HG03439 (cell line): ENCODE results near the gene CACNG7.

Experiments used
- ATAC-seq: cut with Tn5 transposase; IDR thresholded peaks from one replicate; pipeline ENCODE4 v1.9.1; 2021; ENCODE audit warnings: mild to moderate bottlenecking, moderate library complexity; ENCODE audit not compliant: unreplicated experiment

Gene CACNG7

DNA sequence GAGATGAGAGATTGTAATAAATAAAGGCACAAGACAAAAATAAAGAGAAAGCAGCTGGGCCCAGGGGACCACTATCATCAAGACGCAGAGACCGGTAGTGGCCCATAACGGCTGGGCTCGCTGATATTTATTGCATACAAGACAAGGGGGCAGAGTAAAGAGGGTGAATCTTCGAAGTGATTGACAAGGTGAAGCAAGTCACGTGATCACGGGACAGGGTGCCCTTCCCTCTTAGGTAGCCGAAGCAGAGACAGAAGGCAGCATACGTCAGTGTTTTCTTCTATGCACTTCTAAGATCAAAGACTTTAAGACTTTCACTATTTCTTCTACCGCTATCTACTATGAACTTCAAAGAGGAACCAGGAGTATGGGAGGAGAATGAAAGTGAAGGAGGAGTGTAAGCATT lies 31.7 kb upstream of the CACNG7 start:
- no peak for ATAC-seq

DNA sequence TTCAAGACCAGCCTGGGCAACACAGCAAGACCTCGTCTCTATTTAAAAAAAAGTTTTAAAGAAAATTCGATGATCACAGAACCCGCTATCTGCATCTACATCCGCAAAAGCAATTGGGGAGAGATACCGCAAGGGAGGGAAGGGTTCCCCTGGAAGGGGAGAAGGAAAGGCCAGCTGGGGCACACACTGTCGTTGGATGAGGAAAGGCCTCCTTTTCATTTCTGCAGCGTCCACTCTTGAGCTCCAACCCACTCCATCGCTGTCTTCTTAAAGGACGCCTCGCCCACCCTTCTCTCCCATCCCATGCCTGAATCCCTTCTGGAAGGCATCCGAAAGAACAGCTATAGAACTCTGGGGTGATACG lies 30.3 kb upstream of the CACNG7 start:
- no peak for ATAC-seq

DNA sequence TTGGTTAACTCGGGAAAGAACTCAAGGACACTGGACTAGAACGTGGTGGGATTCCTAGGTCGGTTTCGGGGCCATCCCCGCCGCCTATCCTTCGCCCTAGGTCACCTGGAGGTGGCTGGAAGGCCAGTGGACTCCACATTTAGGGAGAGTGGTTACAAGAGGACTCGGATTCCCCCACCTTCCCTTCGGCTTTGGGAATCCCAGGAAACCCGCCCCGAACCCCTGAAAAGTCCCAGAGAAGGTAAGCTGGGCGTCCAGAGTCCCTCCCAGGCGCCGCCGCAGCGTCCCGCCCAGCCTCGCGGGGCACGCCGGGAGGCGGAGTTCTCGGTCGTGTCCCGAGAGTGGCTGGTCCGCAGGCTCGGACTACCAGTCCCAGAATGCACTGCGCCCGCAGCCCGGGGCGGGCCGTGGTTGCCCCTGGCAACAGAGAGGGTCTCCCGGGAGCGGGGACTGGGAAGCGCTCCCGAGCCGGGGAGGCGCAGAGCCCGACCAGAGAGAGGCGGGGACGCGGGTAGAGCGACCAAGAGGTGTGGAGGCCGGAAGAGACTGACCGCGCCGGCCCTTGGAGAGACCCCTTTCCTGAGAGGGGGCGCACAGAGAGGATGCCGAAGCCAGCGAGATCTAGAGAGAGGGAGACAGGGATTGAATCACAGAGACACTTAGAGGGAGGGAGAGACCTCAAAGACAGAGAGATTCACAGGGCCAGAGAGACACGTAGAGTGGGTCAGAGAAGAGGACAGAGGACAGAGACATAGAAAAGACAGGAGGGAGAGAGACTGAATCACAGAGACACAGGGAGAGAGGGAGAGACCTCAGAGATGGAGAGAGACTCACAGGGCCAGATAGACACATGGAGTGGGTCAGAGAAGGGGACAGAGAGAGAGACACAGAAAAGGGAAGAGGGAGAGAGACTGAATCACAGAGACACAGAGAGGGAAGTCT lies 29.7 kb upstream of the CACNG7 start:
- peak; percentile 63 for ATAC-seq

DNA sequence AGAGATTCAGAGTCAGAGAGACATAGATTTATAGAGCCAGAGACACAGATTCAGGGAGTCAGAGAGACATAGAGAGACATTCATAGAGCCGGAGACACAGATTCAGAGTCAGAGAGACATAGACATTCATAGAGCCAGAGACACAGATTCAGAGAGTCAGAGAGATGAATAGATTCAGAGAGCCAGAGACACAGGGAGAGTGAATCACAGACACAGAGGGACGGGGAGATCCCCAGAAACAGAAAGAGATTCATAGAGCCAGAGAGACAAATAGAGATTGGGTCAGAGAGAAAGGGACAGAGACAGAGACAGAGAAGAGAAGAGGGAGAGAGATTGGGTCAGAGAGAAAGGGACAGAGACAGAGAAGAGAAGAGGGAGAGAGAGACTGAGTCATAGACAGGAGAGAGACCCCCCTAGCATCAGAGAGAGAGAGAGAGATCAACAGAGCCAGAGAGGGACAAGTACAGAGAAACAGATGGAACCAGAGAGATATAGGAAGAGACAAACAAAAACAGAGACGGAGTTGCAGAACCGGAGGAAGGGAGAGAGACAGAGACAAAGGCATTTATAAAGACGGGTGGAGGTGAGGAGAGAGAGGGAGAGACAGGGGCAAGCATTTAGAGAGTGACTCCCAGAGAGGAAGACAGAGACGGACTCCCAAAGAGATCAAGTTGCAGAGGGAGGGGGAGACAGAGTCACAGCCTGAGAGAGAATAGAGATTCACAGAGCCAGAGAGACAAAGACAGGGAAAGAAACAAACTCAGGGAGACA lies 28.2 kb upstream of the CACNG7 start:
- ATAC-seq = no peak

DNA sequence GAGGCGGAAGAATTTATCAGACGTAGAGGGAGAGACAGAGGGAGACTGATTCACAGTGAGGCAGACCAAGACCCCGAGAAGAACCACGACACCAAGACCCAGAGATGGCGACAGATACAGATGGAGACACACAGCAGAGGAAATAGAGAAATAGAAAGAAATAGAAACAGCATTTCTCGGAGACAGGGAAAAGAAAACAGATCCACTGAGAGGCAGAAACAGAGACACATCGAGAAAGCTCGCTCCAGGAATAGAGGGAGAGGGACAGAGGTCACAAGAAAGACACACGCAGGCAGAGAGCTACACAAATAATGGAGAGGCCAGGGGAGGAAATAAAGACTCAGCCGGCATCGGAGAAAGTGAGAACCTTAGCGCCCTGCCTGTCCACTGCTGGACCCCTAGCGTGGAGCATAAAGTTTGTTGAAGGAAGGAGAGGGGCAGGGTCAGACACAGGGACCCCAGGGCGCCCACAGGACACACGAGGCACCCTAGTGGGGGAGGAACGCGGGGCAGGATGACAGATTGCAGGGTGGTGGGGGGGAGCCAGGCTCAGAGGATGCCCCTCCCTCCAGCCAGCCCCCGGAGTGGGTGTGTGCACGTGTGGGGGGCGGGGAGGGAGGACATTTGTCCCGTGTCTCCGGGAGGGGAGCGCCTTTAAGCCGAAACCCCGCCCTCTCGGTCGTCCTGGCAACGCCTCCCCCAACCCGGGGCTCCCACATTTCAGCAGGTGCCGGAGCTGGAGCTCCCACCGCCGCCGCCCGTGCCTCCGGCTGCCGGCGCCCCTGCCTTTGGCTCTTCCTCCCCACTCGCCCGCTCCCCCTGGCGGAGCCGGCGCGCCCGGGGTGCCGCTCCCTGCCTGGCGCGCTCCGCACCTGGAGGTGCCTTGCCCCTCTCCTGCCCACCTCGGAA lies 27.3 kb upstream of the CACNG7 start, which contains the start of gene PRKCG:
Gene PRKCG (plus strand): TSS at position 716 of the 909 bp plus-strand sequence. CDS start 298 bp downstream, outside the sequence.
- ATAC-seq = no peak

DNA sequence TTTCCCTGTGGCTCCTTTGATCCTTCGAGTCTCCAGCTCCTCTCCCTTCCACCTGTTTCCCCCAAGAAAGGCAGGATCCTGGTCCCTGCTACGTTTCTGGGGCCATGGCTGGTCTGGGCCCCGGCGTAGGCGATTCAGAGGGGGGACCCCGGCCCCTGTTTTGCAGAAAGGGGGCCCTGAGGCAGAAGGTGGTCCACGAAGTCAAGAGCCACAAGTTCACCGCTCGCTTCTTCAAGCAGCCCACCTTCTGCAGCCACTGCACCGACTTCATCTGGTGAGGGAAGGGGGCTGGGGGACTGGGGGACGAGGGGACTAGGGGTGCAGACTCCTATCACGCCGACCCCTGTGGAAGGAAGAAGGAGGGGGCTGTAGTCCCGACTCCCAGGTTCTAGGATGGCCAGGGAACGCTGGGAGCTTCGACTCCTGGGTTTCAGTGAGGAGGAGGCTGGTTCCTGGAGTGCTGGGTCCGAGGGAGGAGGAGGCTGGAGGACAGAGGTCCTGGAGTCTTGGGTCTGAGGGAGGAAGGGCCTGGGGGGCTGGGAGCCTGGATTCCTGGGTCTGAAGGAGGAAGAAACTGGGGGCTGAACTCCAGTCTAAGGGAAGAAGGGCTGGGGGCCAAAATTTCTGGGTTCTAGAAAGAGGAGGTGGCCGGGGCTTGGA lies 26.6 kb upstream of the CACNG7 start:
- no peak for ATAC-seq

DNA sequence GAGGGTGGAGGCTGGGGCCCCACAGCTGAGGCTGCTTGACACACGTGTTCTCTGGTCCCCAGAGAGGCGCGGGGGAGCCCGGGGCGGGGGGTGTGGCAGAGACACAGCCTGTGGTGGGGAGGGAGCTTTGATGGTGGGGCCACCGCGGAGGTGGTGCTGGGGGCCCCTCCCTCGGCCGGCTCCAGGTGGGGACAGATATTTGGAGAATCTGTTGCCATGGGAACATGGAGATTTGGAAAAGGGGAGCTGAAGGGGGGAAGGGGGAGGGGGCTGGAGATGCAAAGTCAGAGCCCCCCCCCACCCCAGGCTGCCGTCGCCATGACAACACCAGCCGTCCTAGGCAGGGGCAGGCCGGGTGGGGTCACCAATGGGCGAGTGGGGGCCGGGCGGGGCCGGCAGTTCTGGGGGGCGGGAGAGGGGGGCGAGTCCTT lies 25.8 kb upstream of the CACNG7 start:
- no peak for ATAC-seq

DNA sequence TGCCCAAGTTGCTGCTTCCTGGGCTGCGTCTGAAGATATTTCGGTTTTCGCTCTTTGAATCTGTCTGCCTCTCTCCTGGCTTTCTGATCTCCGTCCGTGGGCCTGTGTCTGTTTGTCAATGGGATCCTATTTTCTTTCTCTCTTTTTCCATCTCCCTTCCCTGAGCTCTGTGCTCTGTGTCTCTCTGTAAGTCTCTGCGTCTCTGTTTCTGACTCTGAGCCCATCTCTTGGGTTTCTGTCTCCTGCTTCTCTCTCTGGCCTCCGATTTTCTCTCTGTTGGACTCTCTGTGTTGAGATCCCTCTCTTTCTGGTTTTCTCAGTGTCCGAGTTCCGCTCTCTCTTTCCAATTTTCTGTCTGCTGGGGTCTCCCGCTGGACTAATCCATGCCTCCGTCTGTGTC lies 25.3 kb upstream of the CACNG7 start:
- no peak for ATAC-seq

DNA sequence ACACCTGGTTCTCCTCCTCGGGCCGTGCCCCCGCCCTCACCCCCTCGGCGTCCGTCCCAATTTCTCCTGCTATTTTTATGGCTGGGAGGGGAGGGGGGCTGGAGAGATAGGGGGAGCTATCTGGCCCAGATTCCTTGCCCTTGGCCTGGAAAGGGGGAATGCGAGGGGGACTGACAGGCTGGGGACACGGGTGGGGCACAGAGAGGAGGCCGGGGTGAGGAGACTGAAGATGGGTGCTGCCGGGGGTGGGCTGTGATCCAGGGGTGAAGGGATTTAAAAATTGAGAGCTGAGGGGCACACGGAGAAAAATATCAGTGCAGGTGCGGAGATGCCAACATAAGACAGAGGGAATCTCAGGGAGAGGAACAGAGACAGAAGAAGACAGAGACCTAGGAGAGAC lies 24.8 kb upstream of the CACNG7 start:
- no peak for ATAC-seq

DNA sequence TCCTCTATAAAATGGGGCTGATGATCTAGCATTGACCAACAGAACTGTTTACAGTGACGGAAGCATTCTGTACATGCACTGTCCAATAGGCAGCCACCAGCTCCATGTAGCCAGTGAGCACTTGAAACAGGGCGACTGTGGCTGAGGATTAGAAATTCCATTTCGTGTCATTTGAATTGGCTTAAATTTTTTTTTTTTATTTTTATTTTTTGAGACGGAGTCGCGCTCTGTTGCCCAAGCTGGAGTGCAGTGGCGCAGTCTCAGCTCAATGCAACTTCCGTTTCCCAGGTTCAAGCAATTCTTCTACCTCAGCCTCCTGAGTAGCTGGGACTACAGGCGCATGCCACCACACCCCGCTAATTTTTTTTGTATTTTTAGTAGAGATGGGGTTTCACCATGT lies 24.0 kb upstream of the CACNG7 start:
- ATAC-seq = no peak

DNA sequence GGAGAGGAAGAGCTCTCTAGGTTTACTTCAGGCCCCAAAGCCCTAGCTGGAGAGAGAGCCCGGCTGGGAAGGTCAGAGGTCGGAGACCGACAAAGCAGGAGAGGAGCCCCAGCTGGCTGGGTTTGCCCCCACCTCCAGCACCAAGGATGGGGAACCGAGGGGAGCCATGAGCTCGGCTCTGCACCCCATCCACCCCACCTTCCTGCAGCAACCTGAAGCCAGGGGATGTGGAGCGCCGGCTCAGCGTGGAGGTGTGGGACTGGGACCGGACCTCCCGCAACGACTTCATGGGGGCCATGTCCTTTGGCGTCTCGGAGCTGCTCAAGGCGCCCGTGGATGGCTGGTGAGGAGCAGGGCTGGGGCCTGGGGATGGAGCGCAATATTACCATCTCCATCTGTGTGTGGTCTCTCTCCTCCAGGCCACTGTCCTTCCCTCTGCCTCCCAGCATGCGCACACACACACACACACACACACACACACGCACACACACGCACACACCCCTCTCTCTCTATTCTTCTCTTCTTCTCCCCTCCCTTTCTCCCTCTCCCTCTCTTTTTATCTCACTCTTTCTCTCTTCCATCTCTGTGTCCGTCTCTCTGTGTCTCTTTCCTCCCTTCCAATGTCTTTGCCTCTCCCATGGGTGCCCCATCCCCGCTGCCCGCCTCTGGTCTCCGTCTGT lies 16.6 kb upstream of the CACNG7 start:
- ATAC-seq = no peak

DNA sequence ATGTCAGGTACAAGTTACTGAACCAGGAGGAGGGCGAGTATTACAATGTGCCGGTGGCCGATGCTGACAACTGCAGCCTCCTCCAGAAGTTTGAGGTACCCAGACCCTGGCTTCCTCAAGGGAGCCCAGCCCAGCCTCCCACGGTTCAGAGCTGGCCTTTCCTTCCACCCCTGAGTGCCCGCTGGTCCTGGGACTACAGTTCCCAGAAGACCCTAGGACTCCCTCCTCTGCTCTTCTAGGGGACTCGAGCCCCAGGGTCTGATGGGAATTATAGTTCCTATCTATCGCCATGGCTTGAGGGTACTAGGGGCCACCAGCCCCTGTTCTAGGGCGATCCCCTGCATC lies 16.1 kb upstream of the CACNG7 start:
- no peak for ATAC-seq

DNA sequence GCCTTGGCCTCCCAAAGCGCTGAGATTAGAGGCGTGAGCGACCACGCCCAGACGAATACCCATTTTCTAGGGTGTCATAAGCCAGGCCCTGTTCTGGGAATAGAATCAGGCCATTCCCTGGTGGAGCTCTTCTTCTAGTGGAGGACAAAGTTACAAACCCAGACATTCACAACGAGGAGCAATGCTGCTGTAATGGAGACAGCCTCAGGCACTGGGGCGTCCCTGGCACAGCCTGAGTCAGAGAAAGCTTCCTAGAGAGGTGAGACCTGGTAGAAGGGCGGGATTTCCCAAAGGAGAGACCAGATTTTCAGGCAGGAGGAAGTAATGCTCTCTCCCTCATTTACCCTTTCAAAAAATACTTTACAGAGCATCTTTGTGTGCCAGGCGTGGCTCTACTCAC lies 14.4 kb upstream of the CACNG7 start:
- ATAC-seq = no peak

DNA sequence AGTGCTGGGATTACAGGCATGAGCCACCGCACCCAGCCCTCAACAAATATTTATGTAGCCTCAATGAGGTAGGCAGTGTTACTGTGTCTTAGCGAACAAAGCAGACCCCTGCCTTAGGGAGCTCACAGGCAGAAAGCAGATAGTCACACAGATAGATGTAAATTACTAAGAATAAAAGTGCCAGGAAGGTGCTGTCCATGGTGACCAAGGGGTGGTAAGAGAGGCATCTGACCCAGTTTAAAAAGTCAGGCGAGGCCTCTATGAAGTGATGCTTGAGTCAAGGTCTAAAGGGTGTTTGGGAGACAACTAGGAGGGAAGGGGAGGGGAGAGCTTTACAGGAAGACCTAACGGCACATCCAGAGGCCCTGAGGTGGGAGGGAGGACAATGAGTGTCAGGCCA lies 12.4 kb upstream of the CACNG7 start:
- ATAC-seq = no peak

DNA sequence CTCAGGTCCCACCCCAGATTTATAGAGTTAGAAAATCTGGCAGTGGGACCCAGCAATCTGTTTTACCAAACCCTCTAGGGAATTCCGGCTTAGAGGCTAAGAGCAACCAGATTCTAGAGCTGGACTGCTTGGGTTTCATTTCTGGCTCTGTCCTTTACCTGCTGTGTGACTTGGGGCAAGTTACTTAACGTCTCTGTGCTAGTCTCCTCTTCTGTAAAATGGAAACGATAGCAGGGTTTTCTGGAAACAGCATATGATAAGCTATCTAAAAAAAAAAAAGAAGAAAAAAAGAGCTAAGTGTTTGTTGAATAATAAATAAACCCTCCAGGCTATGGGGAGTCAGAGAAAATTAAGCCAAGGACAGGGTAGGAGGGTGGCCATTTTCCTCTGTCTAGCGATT lies 11.6 kb upstream of the CACNG7 start:
- ATAC-seq = no peak

DNA sequence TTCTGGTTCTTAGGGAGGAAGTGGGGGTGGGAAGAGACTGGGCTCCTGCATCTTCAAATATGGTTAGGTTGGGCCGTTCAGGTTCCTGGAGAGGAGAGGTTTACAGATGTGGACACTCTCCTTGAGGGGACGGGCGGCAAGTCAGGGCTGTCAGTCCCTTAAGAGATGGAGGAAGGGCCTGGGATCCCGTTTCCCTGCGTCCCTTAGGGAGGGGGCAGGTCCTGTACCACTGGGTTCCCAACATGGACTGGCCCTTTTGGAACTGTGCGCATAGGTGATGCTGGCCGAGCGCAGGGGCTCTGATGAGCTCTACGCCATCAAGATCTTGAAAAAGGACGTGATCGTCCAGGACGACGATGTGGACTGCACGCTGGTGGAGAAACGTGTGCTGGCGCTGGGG lies 10.9 kb upstream of the CACNG7 start:
- no peak for ATAC-seq

DNA sequence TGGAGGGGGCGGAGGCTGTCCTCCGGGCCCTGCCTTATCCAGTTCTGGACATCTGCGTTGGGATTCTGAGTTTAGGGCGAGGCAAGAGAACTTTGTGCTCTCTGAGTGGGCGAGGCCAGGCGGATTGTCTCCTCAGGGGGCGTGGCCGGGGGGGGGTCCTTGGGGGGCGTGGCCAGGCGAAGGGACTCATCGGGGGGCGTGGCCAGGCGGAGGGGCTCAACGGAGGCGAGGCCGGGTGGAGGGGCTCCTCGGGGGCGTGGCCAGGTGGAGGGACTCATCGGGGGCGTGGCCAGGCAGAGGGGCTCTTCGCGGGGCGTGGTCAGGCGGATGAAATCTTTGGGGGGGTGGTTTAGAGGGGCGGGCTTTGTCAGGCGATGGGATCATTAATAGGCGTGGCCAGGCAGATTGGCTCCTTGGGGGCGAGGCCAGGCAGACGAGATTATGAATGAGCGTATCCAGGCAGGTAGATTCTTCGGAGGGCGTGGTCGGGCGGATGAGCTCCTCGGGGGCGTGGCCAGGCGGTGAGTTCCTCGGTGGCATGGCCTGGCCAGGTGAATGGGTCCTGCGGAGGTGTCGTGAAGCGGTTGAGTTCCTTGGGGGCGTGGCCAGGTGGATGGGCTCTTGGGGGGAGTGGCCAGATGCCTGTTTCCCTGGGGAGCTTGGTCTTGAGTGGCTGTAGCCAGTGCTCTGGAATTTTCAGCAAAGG lies 10.3 kb upstream of the CACNG7 start:
- ATAC-seq = no peak

DNA sequence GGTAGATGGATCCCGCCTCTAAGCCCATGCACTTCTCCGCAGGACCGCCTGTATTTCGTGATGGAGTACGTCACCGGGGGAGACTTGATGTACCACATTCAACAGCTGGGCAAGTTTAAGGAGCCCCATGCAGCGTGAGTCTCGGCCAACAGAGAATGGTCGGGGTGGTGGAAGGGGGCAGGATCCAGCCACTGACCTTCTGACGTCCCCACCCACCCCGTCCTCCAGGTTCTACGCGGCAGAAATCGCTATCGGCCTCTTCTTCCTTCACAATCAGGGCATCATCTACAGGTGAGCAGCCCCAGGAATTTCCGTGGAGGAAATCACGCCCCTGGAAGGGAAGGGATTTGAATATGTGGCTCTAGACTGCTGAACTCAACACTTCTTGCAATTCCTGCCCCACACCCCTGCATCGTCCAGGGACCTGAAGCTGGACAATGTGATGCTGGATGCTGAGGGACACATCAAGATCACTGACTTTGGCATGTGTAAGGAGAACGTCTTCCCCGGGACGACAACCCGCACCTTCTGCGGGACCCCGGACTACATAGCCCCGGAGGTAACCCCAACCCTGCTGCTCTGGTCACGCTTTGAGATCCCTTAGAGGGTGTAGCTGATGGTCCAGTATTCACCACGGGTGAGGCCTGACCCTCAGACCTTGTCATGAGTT lies 8.8 kb upstream of the CACNG7 start:
- ATAC-seq = no peak
